Measurements from ENCODE around the gene NBEA. TPM values are rescaled to one million over a fixed set of nuclear protein-coding genes. Genes with fewer than 3 reads are reported as not detected.
"Not testable (repeated sequence)": the region's sequence is repeated elsewhere in the genome, so short reads cannot be mapped to it uniquely, and the experiment has no call there.

The NBEA gene
- total RNA-seq, 1 experiment from 2014 or later = 4.4 TPM

GRCh38 chr13:34970961-34971360 is 28.9 kb downstream of the NBEA start:
- ChIA-PET POLR2A (ENCODE audit: unreplicated experiment) (no interaction called here), CTCF (interaction anchor here (0.6 kb wide), 1 partner anchor 238 kb away, joined by 3 read pairs; no protein-coding TSS in a partner anchor)
- no peaks in the 10 kb centered on the region for H3K36me3 ChIP-seq (ENCODE audit: low read depth, low read length)
- no peak for TF ChIP-seq EZH2 (IDR thresholded peaks at IDR 0.05; ENCODE audit: low read length, unreplicated experiment)
- no peak for TF ChIP-seq EZH2phosphoT487 (IDR thresholded peaks at IDR 0.05; ENCODE audit: borderline replicate concordance, low read length)
- no peak for TF ChIP-seq CTCF (conservative IDR thresholded peaks at IDR 0.05; ENCODE audit: low read depth, low read length)
- no peak for DNase-seq
- no TSS peak for BruUV-seq (replicated peaks)
- no peaks in the 10 kb centered on the region for H3K9me3 ChIP-seq (ENCODE audit: low read length)
- H3K9me2 ChIP-seq (replicated peaks; ENCODE audit: low read length) = no peaks in the 10 kb centered on the region
- H3K4me1 ChIP-seq (ENCODE audit: insufficient read depth, low read length) = peaks cover 16% of the 10 kb centered on the region
- no peaks in the 10 kb centered on the region for H3F3A ChIP-seq (ENCODE audit: low read length, unreplicated experiment)
- no peaks in the 10 kb centered on the region for H3K79me2 ChIP-seq (ENCODE audit: low read length)
- H3K27ac ChIP-seq (ENCODE audit: low read length) = no peak overlapping the region
- no peaks in the 10 kb centered on the region for H4K20me1 ChIP-seq (ENCODE audit: low read length)
- ATAC-seq = no peak; the same call in 1 of the 2 replicates
- no peaks in the 10 kb centered on the region for H3K27me3 ChIP-seq (ENCODE audit: low read length)
- H3K4me3 ChIP-seq (ENCODE audit: low read length) = no peak overlapping the region
- intact Hi-C loops (cut with micrococcal nuclease) = no loop called here
- H3K9ac ChIP-seq (ENCODE audit: low read length) = no peak overlapping the region
- no peak overlapping the region for H3K4me2 ChIP-seq (ENCODE audit: low read length)
- no peak overlapping the region for H2AFZ ChIP-seq (ENCODE audit: low read length)

GRCh38 chr13:34971473-34971872 is 29.4 kb downstream of the NBEA start:
- Histone ChIP-seq H3K4me1 (ENCODE audit: insufficient read depth, low read length) (peaks cover 16% of the 10 kb centered on the region), H4K20me1 (ENCODE audit: low read length) (no peaks in the 10 kb centered on the region), H3K9me3 (ENCODE audit: low read length) (no peaks in the 10 kb centered on the region), H3K4me2 (ENCODE audit: low read length) (no peak overlapping the region), H3F3A (ENCODE audit: low read length, unreplicated experiment) (no peaks in the 10 kb centered on the region), H3K9me2 (replicated peaks; ENCODE audit: low read length) (no peaks in the 10 kb centered on the region), H3K79me2 (ENCODE audit: low read length) (no peaks in the 10 kb centered on the region), H2AFZ (ENCODE audit: low read length) (no peak overlapping the region), H3K27me3 (ENCODE audit: low read length) (no peaks in the 10 kb centered on the region), H3K4me3 (ENCODE audit: low read length) (no peak overlapping the region), H3K9ac (ENCODE audit: low read length) (no peak overlapping the region), H3K27ac (ENCODE audit: low read length) (no peak overlapping the region), H3K36me3 (ENCODE audit: low read depth, low read length) (no peaks in the 10 kb centered on the region)
- POLR2A ChIA-PET (ENCODE audit: unreplicated experiment) = no interaction called here
- DNase-seq = peak; percentile 38
- intact Hi-C loops (cut with micrococcal nuclease) = no loop called here
- no TSS peak for BruUV-seq (replicated peaks)
- CTCF ChIA-PET = interaction anchor here (0.6 kb wide), 1 partner anchor 238 kb away, joined by 3 read pairs; no protein-coding TSS in a partner anchor
- peak; percentile 53 for ATAC-seq
- no peak for TF ChIP-seq CTCF (conservative IDR thresholded peaks at IDR 0.05; ENCODE audit: low read depth, low read length)
- TF ChIP-seq EZH2 (IDR thresholded peaks at IDR 0.05; ENCODE audit: low read length, unreplicated experiment) = no peak
- no peak for TF ChIP-seq EZH2phosphoT487 (IDR thresholded peaks at IDR 0.05; ENCODE audit: borderline replicate concordance, low read length)

GRCh38 chr13:34985199-34985598 is 43.1 kb downstream of the NBEA start:
- intact Hi-C loops (cut with micrococcal nuclease); DNase-seq; H3K27ac ChIP-seq (ENCODE audit: low read length); ATAC-seq; H3K4me3 ChIP-seq (ENCODE audit: low read length); H3K79me2 ChIP-seq (ENCODE audit: low read length); H2AFZ ChIP-seq (ENCODE audit: low read length); H3F3A ChIP-seq (ENCODE audit: low read length, unreplicated experiment); H3K4me1 ChIP-seq (ENCODE audit: insufficient read depth, low read length); H3K27me3 ChIP-seq (ENCODE audit: low read length); H3K36me3 ChIP-seq (ENCODE audit: low read depth, low read length); H3K9me3 ChIP-seq (ENCODE audit: low read length); BruUV-seq (replicated peaks); POLR2A ChIA-PET (ENCODE audit: unreplicated experiment); CTCF ChIA-PET; H3K4me2 ChIP-seq (ENCODE audit: low read length); H4K20me1 ChIP-seq (ENCODE audit: low read length); H3K9me2 ChIP-seq (replicated peaks; ENCODE audit: low read length); H3K9ac ChIP-seq (ENCODE audit: low read length): not testable (repeated sequence)
